EH (cell line): ENCODE results near the gene P2RX7.
A peak's percentile ranks its signal among the peaks of the same experiment; 100 is the strongest.
"Not testable (repeated sequence)": the region's sequence is repeated elsewhere in the genome, so short reads cannot be mapped to it uniquely, and the experiment has no call there.

ENCODE experiments used
- DNase-seq: peaks from one replicate; pipeline ENCODE4 v3.0.0-alpha.2; 2015; ENCODE audit warnings: low read depth

P2RX7 gene

GRCh38 chr12:121135320-121135719, 2.6 kb downstream of the P2RX7 start:
- DNase-seq, result no peak

GRCh38 chr12:121137512-121137911, 4.8 kb downstream of the P2RX7 start:
- no peak for DNase-seq

GRCh38 chr12:121138284-121138683, 5.6 kb downstream of the P2RX7 start:
- DNase-seq, result no peak

GRCh38 chr12:121139286-121139685, 6.6 kb downstream of the P2RX7 start:
- DNase-seq, result no peak

GRCh38 chr12:121142171-121142950, 9.7 kb downstream of the P2RX7 start:
- no peak for DNase-seq

- peak; percentile 13 for DNase-seq
These were observed 11.8 kb downstream of the P2RX7 start for GRCh38 chr12:121144416-121144914.

- peak; percentile 9 for DNase-seq
These were observed 12.5 kb downstream of the P2RX7 start for GRCh38 chr12:121145221-121145620.

- not testable (repeated sequence) for DNase-seq
These were observed 16.6 kb downstream of the P2RX7 start for GRCh38 chr12:121149289-121149688.

- no peak for DNase-seq
These were observed 22.2 kb downstream of the P2RX7 start for GRCh38 chr12:121154793-121155375.

- no peak for DNase-seq
These were observed 23.7 kb downstream of the P2RX7 start for GRCh38 chr12:121156365-121156764.

- DNase-seq, result no peak
These were observed 25.4 kb downstream of the P2RX7 start for GRCh38 chr12:121158085-121158484.

GRCh38 chr12:121158728-121159351, 26.2 kb downstream of the P2RX7 start:
- DNase-seq, result not testable (repeated sequence)

GRCh38 chr12:121159467-121160307, 27.0 kb downstream of the P2RX7 start:
- no peak for DNase-seq

GRCh38 chr12:121162384-121162783, 29.7 kb downstream of the P2RX7 start:
- DNase-seq, result no peak

GRCh38 chr12:121162985-121163384, 30.3 kb downstream of the P2RX7 start:
- no peak for DNase-seq

- DNase-seq, result not testable (repeated sequence)
These were observed 32.2 kb downstream of the P2RX7 start for GRCh38 chr12:121164839-121165238.

GRCh38 chr12:121165316-121165715, 32.6 kb downstream of the P2RX7 start:
- DNase-seq, result no peak

- no peak for DNase-seq
These were observed 33.7 kb downstream of the P2RX7 start for GRCh38 chr12:121166356-121166755.

- DNase-seq, result no peak
These were observed 34.6 kb downstream of the P2RX7 start for GRCh38 chr12:121167232-121167820.

- DNase-seq, result no peak
These were observed 35.3 kb downstream of the P2RX7 start for GRCh38 chr12:121167951-121168350.

GRCh38 chr12:121170151-121170550, 37.5 kb downstream of the P2RX7 start:
- no peak for DNase-seq
